Liver (tissue), 9 donors: Measurements from ENCODE around the gene LRRD1. TPM values are rescaled to one million over a fixed set of nuclear protein-coding genes. Genes with fewer than 3 reads are reported as not detected.
"Not testable (repeated sequence)": the region's sequence is repeated elsewhere in the genome, so short reads cannot be mapped to it uniquely, and the experiment has no call there.

Experiments used
- DNase-seq: peaks from one replicate; pipeline ENCODE4 v3.0.0-alpha.2; 2017; ENCODE audit warnings: low spot score
- H3K27ac ChIP-seq, 2 donors: one replicate each; pipeline ENCODE4 v1.7.0; 2013; ENCODE audit warnings: inconsistent platforms in 2 of 2, low read length in 2 of 2, control low read depth in 1 of 2, low read depth in 1 of 2, mild to moderate bottlenecking in 1 of 2
- H3K27me3 ChIP-seq, 4 donors: one replicate each; pipeline versions ENCODE4 v1.6.1 to v1.7.0; 2013; ENCODE audit warnings: low read length in 3 of 4, inconsistent platforms in 1 of 4, mild to moderate bottlenecking in 1 of 4, moderate library complexity in 1 of 4; ENCODE audit not compliant: control insufficient read depth in 4 of 4, insufficient read depth in 4 of 4
- H3K36me3 ChIP-seq, 4 donors: one replicate each; pipeline versions ENCODE4 v1.6.1 to v1.7.0; 2013; ENCODE audit warnings: low read length in 3 of 4, mild to moderate bottlenecking in 3 of 4, low read depth in 1 of 4, moderate library complexity in 1 of 4; ENCODE audit not compliant: control insufficient read depth in 4 of 4, insufficient read depth in 3 of 4
- H3K4me1 ChIP-seq, 4 donors: one replicate each; pipeline versions ENCODE4 v1.6.1 to v1.7.0; 2013; ENCODE audit warnings: low read length in 3 of 4, mild to moderate bottlenecking in 3 of 4, moderate library complexity in 1 of 4; ENCODE audit not compliant: control insufficient read depth in 4 of 4, insufficient read depth in 4 of 4
- H3K4me3 ChIP-seq, 3 donors: one replicate each; pipeline versions ENCODE4 v1.6.1 to v1.7.0; 2013; ENCODE audit warnings: low read length in 3 of 3, control low read depth in 1 of 3, low read depth in 1 of 3, mild to moderate bottlenecking in 1 of 3
- H3K9ac ChIP-seq, 2 donors: one replicate each; pipeline ENCODE4 v1.7.0; 2013; ENCODE audit warnings: low read length in 2 of 2, mild to moderate bottlenecking in 2 of 2, moderate library complexity in 2 of 2, control low read depth in 1 of 2, low read depth in 1 of 2
- H3K9me3 ChIP-seq, 4 donors: one replicate each; pipeline versions ENCODE4 v1.6.1 to v1.7.0; 2013; ENCODE audit warnings: low read length in 3 of 4; ENCODE audit not compliant: control insufficient read depth in 4 of 4
- ATF3 ChIP-seq: IDR thresholded peaks from 2 replicates; pipeline ENCODE4 v1.6.1; 2016; ENCODE audit warnings: antibody characterized with exemption
- WGBS: extraction: QIAGEN DNeasy Blood & Tissue Kit; methylation state at CpG from one replicate; pipeline ENCODE4 v1.1.7; 2013; 5-methylcytosine and 5-hydroxymethylcytosine counted together
- polyA plus RNA-seq, 2 donors: library from polyadenylated mRNA; stranded (reverse) in 1 of 2; unstranded in 1 of 2; fragments of 200-250 nt in 1 of 2; fragments of >200 nt in 1 of 2; fragmentation: Nextera tagmentation in 1 of 2; extraction: Ambion mirVana in 1 of 2; gene quantifications; one replicate each; pipeline versions ENCODE4 v1.2.1 to v1.2.3, GENCODE V29; 2013 to 2015
- total RNA-seq, 2 donors: library from RNA; depleted of rRNA; stranded (reverse); fragments of >200 nt; gene quantifications; one replicate each; pipeline ENCODE4 v1.2.3, GENCODE V29; 2014
- TF ChIP-seq, protein P1 (sequence below): IDR thresholded peaks from 2 replicates; pipeline ENCODE4 v1.6.1; 2016; ENCODE audit warnings: antibody characterized with exemption, mild to moderate bottlenecking
- TF ChIP-seq, protein P2 (sequence below): IDR thresholded peaks from 2 replicates; pipeline ENCODE4 v1.6.1; 2016; ENCODE audit warnings: antibody characterized with exemption
- donor health status: healthy.
- donor health status: healthy.
- donor health status: healthy.
- donor health status: healthy.
- donor health status: healthy.

LRRD1 gene
- total and polyA plus RNA-seq, 4 donors = not detected

DNA sequence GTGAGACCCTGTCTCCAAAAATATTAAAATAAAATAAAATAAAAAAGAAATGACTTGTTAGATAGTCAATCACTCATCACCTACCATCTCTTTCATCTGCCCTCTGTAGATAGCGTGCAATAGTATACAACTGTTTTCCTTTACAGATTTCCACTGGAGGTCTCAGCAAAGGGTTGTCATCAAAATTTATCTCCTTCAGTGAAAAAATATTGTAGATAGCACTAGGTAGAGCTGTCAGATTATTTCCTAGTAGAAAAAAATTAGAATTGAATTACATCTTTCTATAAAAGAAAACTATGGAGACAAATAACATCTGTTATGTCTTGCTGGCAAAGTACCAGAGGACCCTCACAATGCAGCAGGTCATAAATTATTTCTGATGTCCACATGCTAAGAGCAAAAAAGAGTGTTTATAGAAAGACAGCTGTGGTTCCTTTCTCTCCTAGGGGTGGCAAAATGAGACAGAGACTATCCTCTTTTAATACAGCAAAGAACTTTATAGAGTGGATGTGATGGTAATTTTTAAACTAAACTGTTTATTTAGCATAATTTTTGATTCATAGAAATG is 28.4 kb downstream of the LRRD1 start (continued):
- TF ChIP-seq, protein P1, sequence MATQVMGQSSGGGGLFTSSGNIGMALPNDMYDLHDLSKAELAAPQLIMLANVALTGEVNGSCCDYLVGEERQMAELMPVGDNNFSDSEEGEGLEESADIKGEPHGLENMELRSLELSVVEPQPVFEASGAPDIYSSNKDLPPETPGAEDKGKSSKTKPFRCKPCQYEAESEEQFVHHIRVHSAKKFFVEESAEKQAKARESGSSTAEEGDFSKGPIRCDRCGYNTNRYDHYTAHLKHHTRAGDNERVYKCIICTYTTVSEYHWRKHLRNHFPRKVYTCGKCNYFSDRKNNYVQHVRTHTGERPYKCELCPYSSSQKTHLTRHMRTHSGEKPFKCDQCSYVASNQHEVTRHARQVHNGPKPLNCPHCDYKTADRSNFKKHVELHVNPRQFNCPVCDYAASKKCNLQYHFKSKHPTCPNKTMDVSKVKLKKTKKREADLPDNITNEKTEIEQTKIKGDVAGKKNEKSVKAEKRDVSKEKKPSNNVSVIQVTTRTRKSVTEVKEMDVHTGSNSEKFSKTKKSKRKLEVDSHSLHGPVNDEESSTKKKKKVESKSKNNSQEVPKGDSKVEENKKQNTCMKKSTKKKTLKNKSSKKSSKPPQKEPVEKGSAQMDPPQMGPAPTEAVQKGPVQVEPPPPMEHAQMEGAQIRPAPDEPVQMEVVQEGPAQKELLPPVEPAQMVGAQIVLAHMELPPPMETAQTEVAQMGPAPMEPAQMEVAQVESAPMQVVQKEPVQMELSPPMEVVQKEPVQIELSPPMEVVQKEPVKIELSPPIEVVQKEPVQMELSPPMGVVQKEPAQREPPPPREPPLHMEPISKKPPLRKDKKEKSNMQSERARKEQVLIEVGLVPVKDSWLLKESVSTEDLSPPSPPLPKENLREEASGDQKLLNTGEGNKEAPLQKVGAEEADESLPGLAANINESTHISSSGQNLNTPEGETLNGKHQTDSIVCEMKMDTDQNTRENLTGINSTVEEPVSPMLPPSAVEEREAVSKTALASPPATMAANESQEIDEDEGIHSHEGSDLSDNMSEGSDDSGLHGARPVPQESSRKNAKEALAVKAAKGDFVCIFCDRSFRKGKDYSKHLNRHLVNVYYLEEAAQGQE = no peak
- TF ChIP-seq ATF3 = no peak
- TF ChIP-seq, protein P2, sequence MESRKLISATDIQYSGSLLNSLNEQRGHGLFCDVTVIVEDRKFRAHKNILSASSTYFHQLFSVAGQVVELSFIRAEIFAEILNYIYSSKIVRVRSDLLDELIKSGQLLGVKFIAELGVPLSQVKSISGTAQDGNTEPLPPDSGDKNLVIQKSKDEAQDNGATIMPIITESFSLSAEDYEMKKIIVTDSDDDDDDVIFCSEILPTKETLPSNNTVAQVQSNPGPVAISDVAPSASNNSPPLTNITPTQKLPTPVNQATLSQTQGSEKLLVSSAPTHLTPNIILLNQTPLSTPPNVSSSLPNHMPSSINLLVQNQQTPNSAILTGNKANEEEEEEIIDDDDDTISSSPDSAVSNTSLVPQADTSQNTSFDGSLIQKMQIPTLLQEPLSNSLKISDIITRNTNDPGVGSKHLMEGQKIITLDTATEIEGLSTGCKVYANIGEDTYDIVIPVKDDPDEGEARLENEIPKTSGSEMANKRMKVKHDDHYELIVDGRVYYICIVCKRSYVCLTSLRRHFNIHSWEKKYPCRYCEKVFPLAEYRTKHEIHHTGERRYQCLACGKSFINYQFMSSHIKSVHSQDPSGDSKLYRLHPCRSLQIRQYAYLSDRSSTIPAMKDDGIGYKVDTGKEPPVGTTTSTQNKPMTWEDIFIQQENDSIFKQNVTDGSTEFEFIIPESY = no peak

DNA sequence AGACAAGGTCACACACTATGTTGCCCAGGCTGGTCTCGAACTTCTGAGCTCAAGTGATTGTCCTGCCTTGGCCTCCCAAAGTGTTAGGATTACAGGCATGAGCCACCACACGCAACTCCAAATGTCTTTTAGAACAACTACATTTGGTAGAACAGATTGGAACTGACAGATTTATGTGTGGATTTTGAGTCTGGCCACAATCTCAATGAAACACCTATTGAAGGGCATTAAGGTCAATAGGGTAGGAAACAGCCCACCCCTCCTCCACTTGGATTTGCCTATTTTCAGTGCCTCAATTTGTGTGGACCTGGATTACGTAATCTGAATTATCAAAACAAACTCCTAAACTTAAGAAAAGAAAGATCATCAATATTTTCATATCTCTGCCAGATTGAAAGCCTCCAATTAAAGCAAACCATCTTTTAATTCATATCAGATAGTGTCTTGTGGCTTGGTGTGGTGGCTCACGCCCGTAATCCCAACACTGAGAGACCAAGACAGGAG is 29.2 kb downstream of the LRRD1 start:
- no peak overlapping the region for H3K4me3 ChIP-seq
- no peaks in the 10 kb centered on the region for H3K27me3 ChIP-seq
- H3K4me1 ChIP-seq = no peaks in the 10 kb centered on the region
- WGBS = 96% methylated on average over 5 of the region's 5 CpGs
- no peaks in the 10 kb centered on the region for H3K9me3 ChIP-seq
- no peaks in the 10 kb centered on the region for H3K36me3 ChIP-seq
- no peak overlapping the region for H3K9ac ChIP-seq
- DNase-seq = no peak
- TF ChIP-seq, protein P1 = no peak
- H3K27ac ChIP-seq = no peak overlapping the region

DNA sequence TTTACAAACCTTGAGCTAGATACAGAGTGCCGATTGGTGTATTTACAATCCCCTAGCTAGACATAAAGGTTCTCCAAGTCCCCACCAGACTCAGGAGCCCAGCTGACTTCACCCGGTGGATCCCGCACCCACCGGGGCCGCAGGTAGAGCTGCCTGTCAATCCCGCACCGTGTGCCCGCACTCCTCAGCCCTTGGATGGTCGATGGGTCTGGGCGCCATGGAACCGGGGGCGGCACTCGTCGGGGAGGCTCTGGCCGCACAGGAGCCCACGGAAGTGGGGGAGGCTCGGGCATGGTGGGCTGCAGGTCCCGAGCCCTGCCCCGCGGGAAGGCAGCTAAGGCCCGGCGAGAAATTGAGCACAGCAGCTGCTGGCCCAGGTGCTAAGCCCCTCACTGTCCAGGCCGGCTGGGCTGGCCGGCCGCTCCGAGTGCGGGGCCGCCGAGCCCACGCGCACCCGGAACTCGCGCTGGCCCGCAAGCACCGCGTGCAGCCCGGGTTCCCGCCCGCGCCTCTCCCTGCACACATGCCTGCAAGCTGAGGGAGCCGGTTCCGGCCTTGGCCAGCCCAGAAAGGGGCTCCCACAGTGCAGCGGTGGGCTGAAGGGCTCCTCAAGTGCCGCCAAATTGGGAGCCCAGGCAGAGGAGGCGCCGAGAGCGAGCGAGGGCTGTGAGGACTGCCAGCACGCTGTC is 35.6 kb downstream of the LRRD1 start:
- H3K36me3 ChIP-seq, H3K9ac ChIP-seq, H3K4me1 ChIP-seq, DNase-seq, H3K4me3 ChIP-seq, H3K9me3 ChIP-seq, H3K27ac ChIP-seq, H3K27me3 ChIP-seq: not testable (repeated sequence)
- WGBS = 95% methylated on average over 50 of the region's 50 CpGs

DNA sequence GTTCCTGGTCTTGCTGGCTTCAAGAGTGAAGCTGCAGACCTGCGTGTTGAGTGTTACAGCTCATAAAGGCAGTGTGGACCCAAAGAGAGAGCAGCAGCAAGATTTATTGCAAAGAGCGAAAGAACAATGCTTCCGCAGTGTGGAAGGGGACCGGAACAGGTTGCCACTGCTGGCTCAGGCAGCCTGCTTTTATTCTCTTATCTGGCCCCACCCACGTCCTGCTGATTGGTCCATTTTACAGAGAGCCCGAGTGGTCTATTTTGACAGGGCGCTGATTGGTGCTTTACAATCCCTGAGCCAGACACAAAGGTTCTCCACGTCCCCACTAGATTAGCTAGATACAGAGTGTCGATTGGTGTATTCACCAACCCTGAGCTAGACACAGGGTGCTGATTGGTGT is 36.2 kb downstream of the LRRD1 start:
- not testable (repeated sequence) for DNase-seq, H3K27ac ChIP-seq
- 91% methylated on average over 9 of the region's 9 CpGs for WGBS

More for the DNA sequence above, 36.2 kb downstream of the LRRD1 start:
- not testable (repeated sequence) for H3K9me3 ChIP-seq, H3K27me3 ChIP-seq, H3K9ac ChIP-seq, H3K36me3 ChIP-seq, H3K4me1 ChIP-seq, H3K4me3 ChIP-seq
